PFSK-1 (cell line): Measurements from ENCODE around the gene SLC46A2.

Experiments used
- FOXP2 ChIP-seq: optimal IDR thresholded peaks from 2 replicates; pipeline ENCODE3; 2011; ENCODE audit warnings: borderline replicate concordance, control low read depth, inconsistent platforms; ENCODE audit not compliant: insufficient read depth; ENCODE audit errors: extremely low read length, extremely low read depth
- POLR2AphosphoS5 ChIP-seq: IDR thresholded peaks from 2 replicates; pipeline ENCODE4 v1.6.1; 2012; ENCODE audit warnings: low read depth, mild to moderate bottlenecking, control low read depth, low read length, moderate library complexity
- SIN3A ChIP-seq: IDR thresholded peaks from 2 replicates; pipeline ENCODE4 v1.6.1; 2012; ENCODE audit warnings: mild to moderate bottlenecking, low read length, moderate library complexity, borderline replicate concordance; ENCODE audit not compliant: insufficient read depth
- TAF1 ChIP-seq: IDR thresholded peaks from 2 replicates; pipeline ENCODE4 v1.6.1; 2012; ENCODE audit warnings: low read length, control low read depth, borderline replicate concordance; ENCODE audit not compliant: insufficient read depth
- TF ChIP-seq, protein P1 (sequence below), 2 experiments: IDR thresholded peaks; 2 replicates each; pipeline versions ENCODE4 v1.6.1 to v1.8.0; 2011 to 2012; ENCODE audit warnings: low read depth in 2 of 2, low read length in 2 of 2, control low read depth in 1 of 2, inconsistent platforms in 1 of 2, mild to moderate bottlenecking in 1 of 2, moderate library complexity in 1 of 2; ENCODE audit not compliant: insufficient read depth in 1 of 2

The SLC46A2 gene

DNA sequence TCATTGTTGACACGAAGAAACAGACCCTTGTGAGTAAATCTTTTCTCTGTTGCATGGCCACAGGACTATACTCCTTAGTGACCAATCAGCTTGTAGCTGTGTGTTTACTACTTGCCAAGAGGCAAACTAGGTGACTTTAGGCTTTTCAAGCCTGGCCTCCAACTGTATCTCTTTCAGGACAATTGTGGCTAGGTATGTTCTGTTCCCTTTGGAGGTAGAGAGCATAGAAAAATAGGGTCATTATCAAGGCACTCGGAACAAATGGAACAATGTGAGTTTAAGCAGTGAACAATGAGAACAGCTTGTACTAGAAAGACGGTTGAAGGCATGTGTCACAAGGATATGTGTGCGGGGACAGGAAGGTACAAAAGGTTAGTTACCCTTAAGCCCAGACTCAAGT lies 48.1 kb downstream of the SLC46A2 start:
- TF ChIP-seq TAF1 (no peak), POLR2AphosphoS5 (no peak), FOXP2 (no peak), SIN3A (no peak)
- TF ChIP-seq, protein P1, sequence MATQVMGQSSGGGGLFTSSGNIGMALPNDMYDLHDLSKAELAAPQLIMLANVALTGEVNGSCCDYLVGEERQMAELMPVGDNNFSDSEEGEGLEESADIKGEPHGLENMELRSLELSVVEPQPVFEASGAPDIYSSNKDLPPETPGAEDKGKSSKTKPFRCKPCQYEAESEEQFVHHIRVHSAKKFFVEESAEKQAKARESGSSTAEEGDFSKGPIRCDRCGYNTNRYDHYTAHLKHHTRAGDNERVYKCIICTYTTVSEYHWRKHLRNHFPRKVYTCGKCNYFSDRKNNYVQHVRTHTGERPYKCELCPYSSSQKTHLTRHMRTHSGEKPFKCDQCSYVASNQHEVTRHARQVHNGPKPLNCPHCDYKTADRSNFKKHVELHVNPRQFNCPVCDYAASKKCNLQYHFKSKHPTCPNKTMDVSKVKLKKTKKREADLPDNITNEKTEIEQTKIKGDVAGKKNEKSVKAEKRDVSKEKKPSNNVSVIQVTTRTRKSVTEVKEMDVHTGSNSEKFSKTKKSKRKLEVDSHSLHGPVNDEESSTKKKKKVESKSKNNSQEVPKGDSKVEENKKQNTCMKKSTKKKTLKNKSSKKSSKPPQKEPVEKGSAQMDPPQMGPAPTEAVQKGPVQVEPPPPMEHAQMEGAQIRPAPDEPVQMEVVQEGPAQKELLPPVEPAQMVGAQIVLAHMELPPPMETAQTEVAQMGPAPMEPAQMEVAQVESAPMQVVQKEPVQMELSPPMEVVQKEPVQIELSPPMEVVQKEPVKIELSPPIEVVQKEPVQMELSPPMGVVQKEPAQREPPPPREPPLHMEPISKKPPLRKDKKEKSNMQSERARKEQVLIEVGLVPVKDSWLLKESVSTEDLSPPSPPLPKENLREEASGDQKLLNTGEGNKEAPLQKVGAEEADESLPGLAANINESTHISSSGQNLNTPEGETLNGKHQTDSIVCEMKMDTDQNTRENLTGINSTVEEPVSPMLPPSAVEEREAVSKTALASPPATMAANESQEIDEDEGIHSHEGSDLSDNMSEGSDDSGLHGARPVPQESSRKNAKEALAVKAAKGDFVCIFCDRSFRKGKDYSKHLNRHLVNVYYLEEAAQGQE (IDR thresholded peaks at IDR 0.05; ENCODE audit: insufficient read depth in 1 of 2, low read depth in 2 of 2, low read length in 2 of 2), result no peak

DNA sequence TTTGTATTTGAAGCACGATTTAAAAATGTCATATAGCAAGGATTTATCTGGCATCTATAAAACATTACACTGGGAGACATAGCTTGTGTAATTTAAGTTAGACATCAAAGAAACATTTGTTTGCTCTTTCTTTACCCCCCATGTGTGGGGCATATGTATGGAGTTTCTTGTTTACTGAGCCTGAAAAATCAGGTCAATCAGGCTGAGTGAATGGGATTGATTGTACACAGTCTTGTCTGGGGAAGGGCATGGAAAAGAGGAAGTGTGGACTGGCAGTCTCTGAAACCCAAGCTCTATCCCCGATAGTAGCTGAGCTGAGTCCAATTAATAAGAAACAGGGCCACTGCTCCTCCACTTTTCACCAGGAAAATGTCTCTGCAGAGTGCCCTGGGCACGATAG lies 49.4 kb downstream of the SLC46A2 start:
- TF ChIP-seq POLR2AphosphoS5 (no peak), FOXP2 (no peak), SIN3A (no peak), TAF1 (no peak)
- TF ChIP-seq, protein P1 (IDR thresholded peaks at IDR 0.05; ENCODE audit: insufficient read depth in 1 of 2, low read depth in 2 of 2, low read length in 2 of 2), result no peak

DNA sequence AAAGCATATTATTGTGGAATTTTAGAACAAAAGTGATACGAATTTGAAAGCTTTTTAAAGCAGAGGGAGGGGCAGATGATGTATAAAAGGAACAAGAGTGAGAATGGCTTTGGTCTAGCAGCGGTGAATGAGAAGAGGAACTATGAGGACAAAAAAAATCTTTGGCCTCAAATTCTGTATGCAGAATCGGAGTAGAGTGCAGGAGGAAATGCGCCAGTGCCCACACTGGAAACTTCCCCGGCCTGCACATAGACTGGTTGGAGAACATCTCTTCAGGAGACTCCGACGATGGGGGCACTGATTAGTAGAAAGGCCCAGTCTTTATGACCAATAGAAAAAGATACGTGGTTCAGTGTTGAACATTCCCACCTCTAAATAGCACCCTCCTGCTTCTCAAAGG lies 51.3 kb downstream of the SLC46A2 start:
- no peak for TF ChIP-seq SIN3A
- TF ChIP-seq POLR2AphosphoS5, result no peak
- TF ChIP-seq, protein P1 (IDR thresholded peaks at IDR 0.05; ENCODE audit: insufficient read depth in 1 of 2, low read depth in 2 of 2, low read length in 2 of 2), result no peak
- no peak for TF ChIP-seq FOXP2
- TF ChIP-seq TAF1, result no peak

DNA sequence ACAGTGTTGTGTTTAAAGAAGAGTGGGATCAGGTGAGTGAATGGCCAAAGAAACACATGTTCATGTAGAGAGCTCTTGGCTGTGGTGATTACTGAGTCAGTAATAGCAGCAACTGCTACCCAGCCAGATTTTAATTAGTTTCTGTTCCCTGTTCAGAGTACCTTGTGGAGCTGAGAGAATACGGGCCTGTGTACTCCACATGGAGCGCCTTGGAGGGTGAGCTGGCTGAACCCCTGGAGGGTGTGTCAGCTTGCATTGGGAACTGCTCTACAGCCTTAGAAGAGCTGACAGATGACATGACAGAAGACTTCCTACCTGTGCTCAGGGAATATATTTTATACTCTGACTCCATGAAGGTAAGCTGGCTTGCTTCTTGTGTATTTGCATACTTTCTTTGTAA lies 52.3 kb downstream of the SLC46A2 start:
- TF ChIP-seq POLR2AphosphoS5 (no peak), SIN3A (no peak), FOXP2 (no peak), TAF1 (no peak)
- TF ChIP-seq, protein P1 (IDR thresholded peaks at IDR 0.05; ENCODE audit: insufficient read depth in 1 of 2, low read depth in 2 of 2, low read length in 2 of 2), result no peak

DNA sequence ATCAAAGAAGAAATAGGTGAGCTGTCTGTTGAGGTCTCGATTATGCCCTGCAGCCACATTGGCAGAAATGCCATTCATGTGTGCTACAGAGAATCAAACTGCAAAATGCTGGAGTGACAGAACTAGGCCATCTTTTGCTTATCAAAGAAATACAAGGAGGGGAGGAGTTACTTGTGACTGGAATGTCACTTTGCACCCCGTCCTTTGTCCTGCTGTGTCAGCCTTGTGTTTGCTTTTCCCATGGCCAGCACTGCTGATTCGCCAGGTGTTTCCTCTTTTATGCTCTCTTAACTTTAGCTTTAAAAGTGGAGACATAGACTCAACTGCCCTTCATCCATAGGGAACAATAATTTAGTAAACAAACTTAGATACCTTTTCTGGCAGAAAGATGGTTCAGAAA lies 54.3 kb downstream of the SLC46A2 start:
- TF ChIP-seq, protein P1 (IDR thresholded peaks at IDR 0.05; ENCODE audit: insufficient read depth in 1 of 2, low read depth in 2 of 2, low read length in 2 of 2), result no peak
- no peak for TF ChIP-seq POLR2AphosphoS5
- no peak for TF ChIP-seq FOXP2
- no peak for TF ChIP-seq TAF1
- TF ChIP-seq SIN3A, result no peak
